HEK293 (cell line): ENCODE results near the gene MS4A15.
A peak's percentile ranks its signal among the peaks of the same experiment; 100 is the strongest.

Experiments used
- CTCF ChIA-PET: fragments of 350-600 bp; formaldehyde crosslinking; extraction: SDS; loops from one replicate; lab custom pipeline; 2021; ENCODE audit warnings: antibody characterized with exemption; lab: Yijun Ruan, JAX
- POLR2A ChIA-PET: fragments of 300-600 bp; formaldehyde crosslinking; extraction: SDS; loops from one replicate; lab custom pipeline; 2020; ENCODE audit warnings: antibody characterized with exemption, inconsistent platforms; lab: Yijun Ruan, JAX
- H3K27ac ChIP-seq: fragments of 200-500 bp; sonication (Bioruptor generic); 2 replicates; pipeline ENCODE4 v1.5.1; 2014; ENCODE audit warnings: low read depth, low read length, control low read depth, inconsistent platforms; ENCODE audit errors: extremely low read depth
- H3K36me3 ChIP-seq, 2 experiments: fragments of 200-500 bp in 1 of 2; sonication (Bioruptor generic) in 1 of 2; 1 replicate in 1 of 2; 2 replicates in 1 of 2; pipeline ENCODE4 v1.5.1; 2014 to 2017; ENCODE audit warnings: inconsistent platforms in 2 of 2, low read length in 2 of 2; ENCODE audit not compliant: control insufficient read depth in 2 of 2, insufficient read depth in 1 of 2
- H3K4me1 ChIP-seq: fragments of 200-500 bp; sonication (Bioruptor generic); 2 replicates; pipeline ENCODE4 v1.5.1; 2014; ENCODE audit warnings: mild to moderate bottlenecking, low read length, inconsistent platforms; ENCODE audit not compliant: control insufficient read depth, insufficient read depth
- H3K4me3 ChIP-seq: 2 replicates; pipeline ENCODE4 v1.5.1; 2011; ENCODE audit warnings: low read depth, mild to moderate bottlenecking, control low read depth, low read length, moderate library complexity
- H3K9me3 ChIP-seq: fragments of 200-500 bp; sonication (Bioruptor generic); 2 replicates; pipeline ENCODE4 v1.5.1; 2014; ENCODE audit warnings: low read depth, low read length, inconsistent platforms; ENCODE audit not compliant: control insufficient read depth, insufficient read depth
- FEZF1 ChIP-seq: fragments of 450-650 bp; formaldehyde crosslinking; IDR thresholded peaks from 2 replicates; pipeline ENCODE4 v1.5.1; 2016; ENCODE audit warnings: missing biosample characterization, missing genetic modification characterization
- GLIS1 ChIP-seq: fragments of 450-650 bp; formaldehyde crosslinking; IDR thresholded peaks from 2 replicates; pipeline ENCODE4 v1.5.1; 2016; ENCODE audit warnings: missing biosample characterization, missing genetic modification characterization
- MZF1 ChIP-seq: fragments of 450-650 bp; formaldehyde crosslinking; IDR thresholded peaks from 2 replicates; pipeline ENCODE4 v1.5.1; 2017; ENCODE audit warnings: missing biosample characterization, missing genetic modification characterization, borderline replicate concordance
- REPIN1 ChIP-seq: fragments of 450-650 bp; formaldehyde crosslinking; IDR thresholded peaks from 2 replicates; pipeline ENCODE4 v1.5.1; 2017; ENCODE audit warnings: missing biosample characterization, missing genetic modification characterization, low read depth
- TSHZ1 ChIP-seq: fragments of 450-650 bp; formaldehyde crosslinking; IDR thresholded peaks from 2 replicates; pipeline ENCODE4 v1.5.1; 2016; ENCODE audit warnings: missing biosample characterization, missing genetic modification characterization, borderline replicate concordance
- YY1 ChIP-seq: fragments of 450-650 bp; formaldehyde crosslinking; IDR thresholded peaks from 2 replicates; pipeline ENCODE4 v1.5.1; 2018; ENCODE audit warnings: missing biosample characterization, missing genetic modification characterization
- ZNF112 ChIP-seq: fragments of 450-650 bp; formaldehyde crosslinking; IDR thresholded peaks from 2 replicates; pipeline ENCODE4 v1.5.0; 2017; ENCODE audit warnings: missing biosample characterization, missing genetic modification characterization
- ZNF155 ChIP-seq: fragments of 450-650 bp; formaldehyde crosslinking; IDR thresholded peaks from 2 replicates; pipeline ENCODE4 v1.5.1; 2016; ENCODE audit warnings: missing biosample characterization, missing genetic modification characterization
- ZNF157 ChIP-seq: fragments of 450-650 bp; formaldehyde crosslinking; IDR thresholded peaks from 2 replicates; pipeline ENCODE4 v1.5.1; 2016; ENCODE audit warnings: missing biosample characterization, missing genetic modification characterization
- ZNF16 ChIP-seq: fragments of 450-650 bp; formaldehyde crosslinking; IDR thresholded peaks from 2 replicates; pipeline ENCODE4 v1.5.1; 2016; ENCODE audit warnings: low read depth, missing biosample characterization, missing genetic modification characterization
- ZNF280C ChIP-seq: fragments of 450-650 bp; formaldehyde crosslinking; IDR thresholded peaks from 2 replicates; pipeline ENCODE4 v1.5.1; 2016; ENCODE audit warnings: missing biosample characterization, missing genetic modification characterization
- ZNF341 ChIP-seq: fragments of 450-650 bp; formaldehyde crosslinking; IDR thresholded peaks from 2 replicates; pipeline ENCODE4; 2016; ENCODE audit warnings: low read depth, missing biosample characterization, missing genetic modification characterization
- ZNF398 ChIP-seq: fragments of 450-650 bp; formaldehyde crosslinking; IDR thresholded peaks from 2 replicates; pipeline ENCODE4 v1.5.1; 2017; ENCODE audit warnings: missing biosample characterization, missing genetic modification characterization
- ZNF449 ChIP-seq: fragments of 450-650 bp; formaldehyde crosslinking; IDR thresholded peaks from 2 replicates; pipeline ENCODE4 v1.5.1; 2017; ENCODE audit warnings: missing biosample characterization, mild to moderate bottlenecking, missing genetic modification characterization, moderate library complexity
- ZNF510 ChIP-seq: fragments of 450-650 bp; formaldehyde crosslinking; IDR thresholded peaks from 2 replicates; pipeline ENCODE4 v1.5.1; 2018; ENCODE audit warnings: mild to moderate bottlenecking, missing genetic modification characterization, missing biosample characterization; ENCODE audit not compliant: insufficient replicate concordance
- ZNF530 ChIP-seq: fragments of 450-650 bp; formaldehyde crosslinking; IDR thresholded peaks from 2 replicates; pipeline ENCODE4 v1.5.1; 2016; ENCODE audit warnings: low read depth, missing biosample characterization, missing genetic modification characterization
- ZNF548 ChIP-seq: fragments of 450-650 bp; formaldehyde crosslinking; IDR thresholded peaks from 2 replicates; pipeline ENCODE4 v1.5.1; 2016; ENCODE audit warnings: missing biosample characterization, missing genetic modification characterization
- ZNF585B ChIP-seq: fragments of 450-650 bp; formaldehyde crosslinking; IDR thresholded peaks from 2 replicates; pipeline ENCODE4 v1.5.1; 2016; ENCODE audit warnings: missing biosample characterization, missing genetic modification characterization
- ZNF654 ChIP-seq: fragments of 450-650 bp; formaldehyde crosslinking; IDR thresholded peaks from 2 replicates; pipeline ENCODE4 v1.5.1; 2016; ENCODE audit warnings: low read depth, missing biosample characterization, missing genetic modification characterization
- ZNF658 ChIP-seq: fragments of 450-650 bp; formaldehyde crosslinking; IDR thresholded peaks from 2 replicates; pipeline ENCODE4; 2016; ENCODE audit warnings: missing biosample characterization, missing genetic modification characterization
- ZNF670 ChIP-seq: fragments of 450-650 bp; formaldehyde crosslinking; IDR thresholded peaks from 2 replicates; pipeline ENCODE4 v1.5.1; 2016; ENCODE audit warnings: missing biosample characterization, missing genetic modification characterization, low read depth
- ZNF677 ChIP-seq: fragments of 450-650 bp; IDR thresholded peaks from 2 replicates; pipeline ENCODE4 v1.5.0; 2018; ENCODE audit warnings: missing biosample characterization, mild to moderate bottlenecking, missing genetic modification characterization, moderate library complexity
- ZNF76 ChIP-seq: fragments of 450-650 bp; formaldehyde crosslinking; IDR thresholded peaks from 2 replicates; pipeline ENCODE4; 2016; ENCODE audit warnings: low read depth, missing biosample characterization, missing genetic modification characterization, borderline replicate concordance

Gene MS4A15

GRCh38 chr11:60756307-60757032 lies at the start of gene MS4A15:
Gene MS4A15 (plus strand): TSS chr11:60756867. CDS start chr11:60763734, 6,867 bp downstream.
- CTCF ChIA-PET = interaction anchor here (0.6 to 1.7 kb wide), 8 partner anchors 8 to 1566 kb away, joined by 3 to 8 read pairs (median 4); no protein-coding TSS in a partner anchor
- TF ChIP-seq ZNF654 (tag by site-specific recombination) = peak; percentile 12; the same call in 1 of the 2 replicates
- no peak for TF ChIP-seq ZNF112
- no peaks in the 10 kb centered on the region for H3K4me1 ChIP-seq
- no peaks in the 10 kb centered on the region for H3K9me3 ChIP-seq
- no peaks in the 10 kb centered on the region for H3K36me3 ChIP-seq
- POLR2A ChIA-PET = no interaction called here
- H3K27ac ChIP-seq = no peak within 1 kb of the TSS
- no peak within 1 kb of the TSS for H3K4me3 ChIP-seq

- Histone ChIP-seq H3K36me3 (no peaks in the 10 kb centered on the region), H3K4me1 (no peaks in the 10 kb centered on the region), H3K9me3 (no peaks in the 10 kb centered on the region), H3K4me3 (no peak overlapping the region), H3K27ac (no peak overlapping the region)
- CTCF ChIA-PET = interaction anchor here (0.5 to 1.0 kb wide), 4 partner anchors 49 to 486 kb away, joined by 3 to 6 read pairs (median 4); no protein-coding TSS in a partner anchor
- TF ChIP-seq TSHZ1 (tag by site-specific recombination) = no peak
- no peak for TF ChIP-seq REPIN1 (tag by site-specific recombination)
- no peak for TF ChIP-seq MZF1 (tag by site-specific recombination)
- no peak for TF ChIP-seq ZNF157 (tag by site-specific recombination)
- TF ChIP-seq ZNF16 (tag by site-specific recombination) = no peak
- no peak for TF ChIP-seq GLIS1
- no peak for TF ChIP-seq ZNF449 (tag by site-specific recombination)
- TF ChIP-seq ZNF677 (tag by site-specific recombination) = no peak
- no peak for TF ChIP-seq ZNF530 (tag by site-specific recombination)
- no peak for TF ChIP-seq YY1
- no peak for TF ChIP-seq ZNF280C (tag by site-specific recombination)
- POLR2A ChIA-PET = no interaction called here
These were observed 49.7 kb upstream of the MS4A15 start for GRCh38 chr11:60706931-60707330.

- no peaks in the 10 kb centered on the region for H3K36me3 ChIP-seq
- CTCF ChIA-PET = no interaction called here
- POLR2A ChIA-PET = no interaction called here
- no peaks in the 10 kb centered on the region for H3K4me1 ChIP-seq
- no peak overlapping the region for H3K4me3 ChIP-seq
- no peak overlapping the region for H3K27ac ChIP-seq
- no peaks in the 10 kb centered on the region for H3K9me3 ChIP-seq
- TF ChIP-seq ZNF548 (tag by site-specific recombination) = no peak
- TF ChIP-seq ZNF398 (tag by site-specific recombination) = no peak
- no peak for TF ChIP-seq ZNF510 (tag by site-specific recombination)
- no peak for TF ChIP-seq FEZF1 (tag by site-specific recombination)
- TF ChIP-seq ZNF76 (tag by site-specific recombination) = no peak
- TF ChIP-seq ZNF670 (tag by site-specific recombination) = no peak
- TF ChIP-seq ZNF341 (tag by site-specific recombination) = no peak
- no peak for TF ChIP-seq ZNF155 (tag by site-specific recombination)
- no peak for TF ChIP-seq ZNF585B (tag by site-specific recombination)
- TF ChIP-seq ZNF658 = no peak
These were observed 46.2 kb upstream of the MS4A15 start for GRCh38 chr11:60710482-60710881.
